Activated naive CD4-positive, alpha-beta T cell treated with anti-CD3 and anti-CD28 coated beads, Interleukin-2, amount 10 ng/mL, durations not matched to agents 7 days and 5 days (primary cell): Measurements from ENCODE around the gene EHBP1.
"Not testable (repeated sequence)": the region's sequence is repeated elsewhere in the genome, so short reads cannot be mapped to it uniquely, and the experiment has no call there.

Experiments
- CTCF ChIA-PET: fragments of 350-600 bp; sonication (Branson Sonifier 250); formaldehyde crosslinking; loops from one replicate; lab custom pipeline; 2021; ENCODE audit warnings: antibody characterized with exemption; lab: Charles Lee
- DNase-seq: peaks from one replicate; pipeline ENCODE4 v3.0.0-alpha.2; 2020
- H3K27ac Mint-ChIP-seq: one replicate; pipeline ENCODE4 v1.8.0; 2021; ENCODE audit warnings: mild to moderate bottlenecking, moderate library complexity, mixed read lengths
- H3K27me3 Mint-ChIP-seq: one replicate; pipeline ENCODE4 v1.8.0; 2021; ENCODE audit warnings: mild to moderate bottlenecking, mixed read lengths
- H3K36me3 Mint-ChIP-seq: one replicate; pipeline ENCODE4 v1.8.0; 2021; ENCODE audit warnings: mixed read lengths
- H3K4me1 Mint-ChIP-seq: one replicate; pipeline ENCODE4 v1.8.0; 2021; ENCODE audit warnings: mixed read lengths
- H3K4me3 Mint-ChIP-seq: one replicate; pipeline ENCODE4 v1.8.0; 2021; ENCODE audit warnings: mild to moderate bottlenecking, moderate library complexity, mixed read lengths
- H3K9me3 Mint-ChIP-seq: one replicate; pipeline ENCODE4 v1.8.0; 2021; ENCODE audit warnings: mixed read lengths

EHBP1 gene

GRCh38 chr2:63058144-63058920, 352.8 kb downstream of the EHBP1 start:
- Mint-ChIP-seq H3K9me3 (no peaks in the 10 kb centered on the region), H3K27ac (peak overlapping the region; percentile 59), H3K27me3 (peaks cover 83% of the 10 kb centered on the region), H3K36me3 (peaks cover 14% of the 10 kb centered on the region), H3K4me3 (peak overlapping the region; percentile 37), H3K4me1 (peaks cover 55% of the 10 kb centered on the region)
- DNase-seq, result no peak
- CTCF ChIA-PET, result no interaction called here

- Mint-ChIP-seq H3K27me3 (peaks cover 75% of the 10 kb centered on the region), H3K36me3 (peaks cover 14% of the 10 kb centered on the region), H3K9me3 (no peaks in the 10 kb centered on the region), H3K27ac (no peak overlapping the region), H3K4me3 (no peak overlapping the region), H3K4me1 (peaks cover 47% of the 10 kb centered on the region)
- CTCF ChIA-PET, result no interaction called here
- no peak for DNase-seq
Observed at GRCh38 chr2:63058921-63059792, 353.6 kb downstream of the EHBP1 start.

- Mint-ChIP-seq H3K36me3 (peaks cover 14% of the 10 kb centered on the region), H3K4me3 (peak overlapping the region; percentile 35), H3K27ac (no peak overlapping the region), H3K4me1 (peaks cover 40% of the 10 kb centered on the region), H3K27me3 (peaks cover 67% of the 10 kb centered on the region), H3K9me3 (no peaks in the 10 kb centered on the region)
- CTCF ChIA-PET, result no interaction called here
- no peak for DNase-seq
Observed at GRCh38 chr2:63059793-63060471, 354.4 kb downstream of the EHBP1 start.

- peaks cover 35% of the 10 kb centered on the region for H3K4me1 Mint-ChIP-seq
- H3K4me3 Mint-ChIP-seq, result no peak overlapping the region
- H3K27me3 Mint-ChIP-seq, result peaks cover 61% of the 10 kb centered on the region
- H3K9me3 Mint-ChIP-seq, result no peaks in the 10 kb centered on the region
- H3K27ac Mint-ChIP-seq, result no peak overlapping the region
- DNase-seq, result no peak
- CTCF ChIA-PET, result no interaction called here
- H3K36me3 Mint-ChIP-seq, result peaks cover 14% of the 10 kb centered on the region
Observed at GRCh38 chr2:63060472-63060991, 355.0 kb downstream of the EHBP1 start.

GRCh38 chr2:63064197-63064596, 358.7 kb downstream of the EHBP1 start:
- peaks cover 5% of the 10 kb centered on the region for H3K4me1 Mint-ChIP-seq
- no peak overlapping the region for H3K4me3 Mint-ChIP-seq
- no peak overlapping the region for H3K27ac Mint-ChIP-seq
- H3K27me3 Mint-ChIP-seq, result peaks cover 37% of the 10 kb centered on the region
- peaks cover 4% of the 10 kb centered on the region for H3K36me3 Mint-ChIP-seq
- DNase-seq, result no peak
- H3K9me3 Mint-ChIP-seq, result no peaks in the 10 kb centered on the region
- CTCF ChIA-PET, result no interaction called here

GRCh38 chr2:63064661-63065060, 359.1 kb downstream of the EHBP1 start:
- CTCF ChIA-PET, result no interaction called here
- Mint-ChIP-seq H3K27ac (no peak overlapping the region), H3K4me1 (peaks cover 5% of the 10 kb centered on the region), H3K9me3 (no peaks in the 10 kb centered on the region), H3K4me3 (no peak overlapping the region), H3K27me3 (peaks cover 33% of the 10 kb centered on the region), H3K36me3 (peaks cover 4% of the 10 kb centered on the region)
- no peak for DNase-seq

GRCh38 chr2:63066265-63066664, 360.8 kb downstream of the EHBP1 start:
- no peaks in the 10 kb centered on the region for H3K36me3 Mint-ChIP-seq
- no peaks in the 10 kb centered on the region for H3K9me3 Mint-ChIP-seq
- H3K4me3 Mint-ChIP-seq, result no peak overlapping the region
- CTCF ChIA-PET, result no interaction called here
- H3K27me3 Mint-ChIP-seq, result peaks cover 20% of the 10 kb centered on the region
- no peak for DNase-seq
- H3K4me1 Mint-ChIP-seq, result no peaks in the 10 kb centered on the region
- H3K27ac Mint-ChIP-seq, result no peak overlapping the region

- DNase-seq, result no peak
- Mint-ChIP-seq H3K4me1 (no peaks in the 10 kb centered on the region), H3K4me3 (no peak overlapping the region), H3K9me3 (no peaks in the 10 kb centered on the region), H3K36me3 (no peaks in the 10 kb centered on the region), H3K27ac (no peak overlapping the region), H3K27me3 (peaks cover 20% of the 10 kb centered on the region)
- CTCF ChIA-PET, result no interaction called here
Observed at GRCh38 chr2:63066838-63067237, 361.3 kb downstream of the EHBP1 start.

- Mint-ChIP-seq H3K36me3 (no peaks in the 10 kb centered on the region), H3K9me3 (no peaks in the 10 kb centered on the region), H3K4me3 (no peak overlapping the region), H3K27ac (no peak overlapping the region), H3K4me1 (no peaks in the 10 kb centered on the region), H3K27me3 (peaks cover 15% of the 10 kb centered on the region)
- CTCF ChIA-PET, result no interaction called here
- DNase-seq, result no peak
Observed at GRCh38 chr2:63071664-63072063, 366.2 kb downstream of the EHBP1 start.

- no peak overlapping the region for H3K4me3 Mint-ChIP-seq
- peaks cover 15% of the 10 kb centered on the region for H3K27me3 Mint-ChIP-seq
- DNase-seq, result no peak
- no peaks in the 10 kb centered on the region for H3K4me1 Mint-ChIP-seq
- CTCF ChIA-PET, result no interaction called here
- H3K9me3 Mint-ChIP-seq, result no peaks in the 10 kb centered on the region
- H3K36me3 Mint-ChIP-seq, result no peaks in the 10 kb centered on the region
- H3K27ac Mint-ChIP-seq, result no peak overlapping the region
Observed at GRCh38 chr2:63073994-63074393, 368.5 kb downstream of the EHBP1 start.

GRCh38 chr2:63074399-63074798, 368.9 kb downstream of the EHBP1 start:
- H3K4me1 Mint-ChIP-seq, H3K9me3 Mint-ChIP-seq, CTCF ChIA-PET, H3K36me3 Mint-ChIP-seq, DNase-seq, H3K27ac Mint-ChIP-seq, H3K4me3 Mint-ChIP-seq: not testable (repeated sequence)
- H3K27me3 Mint-ChIP-seq, result peaks cover 15% of the 10 kb centered on the region

GRCh38 chr2:63078852-63079606, 373.5 kb downstream of the EHBP1 start:
- Mint-ChIP-seq H3K9me3 (no peaks in the 10 kb centered on the region), H3K27ac (no peak overlapping the region), H3K36me3 (no peaks in the 10 kb centered on the region), H3K4me1 (no peaks in the 10 kb centered on the region), H3K27me3 (peaks cover 11% of the 10 kb centered on the region), H3K4me3 (no peak overlapping the region)
- CTCF ChIA-PET, result no interaction called here
- DNase-seq, result no peak

GRCh38 chr2:63081404-63081803, 375.9 kb downstream of the EHBP1 start:
- no peaks in the 10 kb centered on the region for H3K4me1 Mint-ChIP-seq
- H3K4me3 Mint-ChIP-seq, result no peak overlapping the region
- no peaks in the 10 kb centered on the region for H3K9me3 Mint-ChIP-seq
- DNase-seq, result no peak
- H3K27me3 Mint-ChIP-seq, result peaks cover 9% of the 10 kb centered on the region
- no peaks in the 10 kb centered on the region for H3K36me3 Mint-ChIP-seq
- CTCF ChIA-PET, result no interaction called here
- H3K27ac Mint-ChIP-seq, result no peak overlapping the region

GRCh38 chr2:63086687-63087086, 381.2 kb downstream of the EHBP1 start:
- no peak for DNase-seq
- CTCF ChIA-PET, result no interaction called here
- Mint-ChIP-seq H3K27ac (no peak overlapping the region), H3K4me1 (no peaks in the 10 kb centered on the region), H3K27me3 (no peaks in the 10 kb centered on the region), H3K4me3 (no peak overlapping the region), H3K9me3 (no peaks in the 10 kb centered on the region), H3K36me3 (no peaks in the 10 kb centered on the region)
